OCI-LY3 (cell line): ENCODE measurements around the gene TMEM184C.

Experiments
- H2AFZ ChIP-seq: fragments of 200-600, 300-600 bp; shearing (Covaris generic); 2 replicates; pipeline ENCODE4 v1.6.0; 2014; ENCODE audit warnings: antibody characterized with exemption, low read depth, low read length
- H3K27ac ChIP-seq: fragments of 200-600, 300-600 bp; sonication (generic); 2 replicates; pipeline ENCODE4 v1.5.1; 2014; ENCODE audit warnings: mild to moderate bottlenecking, low read length, moderate library complexity, mixed read lengths
- H3K27me3 ChIP-seq: fragments of 200-600, 300-600 bp; sonication (generic); 2 replicates; pipeline ENCODE4 v1.6.1; 2014; ENCODE audit warnings: low read depth, low read length, mixed read lengths
- H3K36me3 ChIP-seq: fragments of 200-600, 300-600 bp; sonication (generic); replicated peaks from 2 replicates; pipeline ENCODE3; 2014; ENCODE audit warnings: low read depth, low read length, mixed read lengths
- H3K4me1 ChIP-seq: fragments of 300-600, 200-600 bp; sonication (generic); 2 replicates; pipeline ENCODE4 v1.6.1; 2014; ENCODE audit warnings: low read length, mixed read lengths
- H3K4me2 ChIP-seq: fragments of 200-600, 300-600 bp; sonication (generic); 2 replicates; pipeline ENCODE4 v1.6.1; 2014; ENCODE audit warnings: low read length, mixed read lengths
- H3K4me3 ChIP-seq: fragments of 300-600, 200-600 bp; sonication (generic); 2 replicates; pipeline ENCODE4 v1.5.1; 2014; ENCODE audit warnings: antibody characterized with exemption, mild to moderate bottlenecking, low read length, moderate library complexity
- H3K79me2 ChIP-seq: fragments of 300-600, 200-600 bp; shearing (Covaris generic); 2 replicates; pipeline ENCODE4 v1.6.1; 2014; ENCODE audit warnings: mild to moderate bottlenecking, low read length, mixed read lengths
- H3K9ac ChIP-seq: fragments of 300-600, 200-600 bp; shearing (Covaris generic); 2 replicates; pipeline ENCODE4 v1.6.0; 2014; ENCODE audit warnings: mild to moderate bottlenecking, low read length, moderate library complexity
- H3K9me3 ChIP-seq: fragments of 200-600, 300-600 bp; shearing (Covaris generic); 2 replicates; pipeline ENCODE4 v1.6.1; 2014; ENCODE audit warnings: low read length, mixed read lengths; ENCODE audit not compliant: insufficient read depth
- H4K20me1 ChIP-seq: fragments of 200-600, 300-600 bp; sonication (generic); 2 replicates; pipeline ENCODE4 v1.6.1; 2016; ENCODE audit warnings: low read length, mixed read lengths; ENCODE audit not compliant: insufficient read depth
- CTCF ChIP-seq: fragments of 200-600, 300-600 bp; sonication (generic); IDR thresholded peaks from 2 replicates; pipeline ENCODE4 v1.5.1; 2014; ENCODE audit warnings: antibody characterized with exemption, low read length, low read depth
- EZH2phosphoT487 ChIP-seq: fragments of 200-600 bp; shearing (Covaris generic); IDR thresholded peaks from 2 replicates; pipeline ENCODE4 v1.6.1; 2018; ENCODE audit warnings: antibody characterized with exemption, mixed run types, low read depth

Gene TMEM184C

DNA sequence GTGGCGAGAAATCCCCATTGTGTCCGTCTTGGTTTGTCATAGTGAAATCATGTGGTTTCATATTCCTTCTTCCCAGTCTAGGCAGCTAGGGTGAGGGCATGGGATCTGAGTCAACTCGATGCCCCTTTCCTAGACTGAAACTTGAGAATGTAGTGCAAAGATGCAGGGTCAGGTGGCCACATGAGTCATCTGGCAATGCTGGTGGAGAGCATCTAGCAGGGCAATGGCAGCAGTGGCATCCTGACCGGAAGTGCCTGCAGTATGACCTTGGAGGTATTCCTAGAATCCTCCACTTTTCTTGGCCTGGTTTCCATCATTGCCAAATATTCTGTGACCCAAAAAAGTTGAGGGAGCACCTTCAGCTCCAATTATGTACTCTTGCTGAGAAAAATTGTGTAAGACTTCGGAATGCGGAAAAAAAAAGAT, 39.1 kb upstream of the TMEM184C start:
- TF ChIP-seq EZH2phosphoT487 (no peak), CTCF (no peak)

DNA sequence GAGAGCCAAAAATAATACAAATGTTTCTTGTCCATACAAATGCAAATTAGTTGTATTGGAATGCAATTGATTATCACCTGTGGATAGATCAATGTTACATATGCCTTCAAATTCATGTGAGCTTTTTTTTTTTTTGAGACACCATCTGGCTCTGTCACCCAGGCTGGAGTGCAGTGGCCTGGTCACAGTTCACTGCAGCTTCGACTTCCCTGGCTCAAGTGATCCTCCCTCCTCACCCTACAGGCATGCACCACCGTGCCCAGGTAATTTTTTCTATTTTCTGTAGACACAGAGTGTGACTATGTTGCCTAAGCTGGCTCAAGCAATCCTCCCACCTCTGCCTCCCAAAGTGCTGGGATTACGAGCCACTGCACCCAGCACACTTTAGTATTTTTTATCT, 38.6 kb upstream of the TMEM184C start:
- no peaks in the 10 kb centered on the region for H3K36me3 ChIP-seq
- H3K79me2 ChIP-seq, result no peaks in the 10 kb centered on the region
- no peak overlapping the region for H2AFZ ChIP-seq
- TF ChIP-seq EZH2phosphoT487, result no peak
- no peak for TF ChIP-seq CTCF
- no peak overlapping the region for H3K4me2 ChIP-seq
- H3K9me3 ChIP-seq, result no peaks in the 10 kb centered on the region
- H4K20me1 ChIP-seq, result no peaks in the 10 kb centered on the region
- H3K9ac ChIP-seq, result no peak overlapping the region
- no peaks in the 10 kb centered on the region for H3K27me3 ChIP-seq
- no peak overlapping the region for H3K27ac ChIP-seq
- no peaks in the 10 kb centered on the region for H3K4me1 ChIP-seq
- H3K4me3 ChIP-seq, result no peak overlapping the region

More for the DNA sequence above, 39.1 kb upstream of the TMEM184C start:
- Histone ChIP-seq H3K79me2 (no peaks in the 10 kb centered on the region), H3K9ac (no peak overlapping the region), H3K4me2 (no peak overlapping the region), H3K9me3 (no peaks in the 10 kb centered on the region), H3K36me3 (no peaks in the 10 kb centered on the region), H3K4me1 (no peaks in the 10 kb centered on the region), H3K4me3 (no peak overlapping the region), H3K27me3 (no peaks in the 10 kb centered on the region), H3K27ac (no peak overlapping the region), H4K20me1 (no peaks in the 10 kb centered on the region), H2AFZ (no peak overlapping the region)

DNA sequence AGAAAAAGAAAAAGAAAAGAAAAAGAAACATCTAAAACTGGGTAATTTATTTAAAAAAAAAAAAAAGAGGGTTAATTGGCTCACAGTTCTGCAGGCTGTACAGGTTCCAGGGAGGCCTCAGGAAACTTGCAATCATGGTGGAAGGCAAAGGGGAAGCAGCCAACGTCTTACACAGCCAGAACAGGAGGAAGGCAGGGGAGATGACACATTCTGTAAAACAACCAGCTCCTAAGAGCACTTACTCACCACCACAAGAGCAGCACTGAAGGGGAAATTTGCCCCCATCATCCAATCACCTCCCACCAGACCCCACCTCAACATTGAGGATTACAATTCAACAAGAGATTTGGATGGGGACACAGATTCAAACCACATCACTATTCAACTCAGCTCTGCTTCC, 36.8 kb upstream of the TMEM184C start:
- Histone ChIP-seq H3K4me2 (no peak overlapping the region), H3K36me3 (no peaks in the 10 kb centered on the region), H3K4me3 (no peak overlapping the region), H4K20me1 (no peaks in the 10 kb centered on the region), H3K9me3 (0 out of 2 replicates have a peak, but pooled peaks cover 3% of the 10 kb centered on the region), H3K9ac (no peak overlapping the region), H3K79me2 (no peaks in the 10 kb centered on the region), H3K27me3 (no peaks in the 10 kb centered on the region), H3K4me1 (no peaks in the 10 kb centered on the region), H3K27ac (no peak overlapping the region), H2AFZ (no peak overlapping the region)
- TF ChIP-seq EZH2phosphoT487 (no peak), CTCF (no peak)

DNA sequence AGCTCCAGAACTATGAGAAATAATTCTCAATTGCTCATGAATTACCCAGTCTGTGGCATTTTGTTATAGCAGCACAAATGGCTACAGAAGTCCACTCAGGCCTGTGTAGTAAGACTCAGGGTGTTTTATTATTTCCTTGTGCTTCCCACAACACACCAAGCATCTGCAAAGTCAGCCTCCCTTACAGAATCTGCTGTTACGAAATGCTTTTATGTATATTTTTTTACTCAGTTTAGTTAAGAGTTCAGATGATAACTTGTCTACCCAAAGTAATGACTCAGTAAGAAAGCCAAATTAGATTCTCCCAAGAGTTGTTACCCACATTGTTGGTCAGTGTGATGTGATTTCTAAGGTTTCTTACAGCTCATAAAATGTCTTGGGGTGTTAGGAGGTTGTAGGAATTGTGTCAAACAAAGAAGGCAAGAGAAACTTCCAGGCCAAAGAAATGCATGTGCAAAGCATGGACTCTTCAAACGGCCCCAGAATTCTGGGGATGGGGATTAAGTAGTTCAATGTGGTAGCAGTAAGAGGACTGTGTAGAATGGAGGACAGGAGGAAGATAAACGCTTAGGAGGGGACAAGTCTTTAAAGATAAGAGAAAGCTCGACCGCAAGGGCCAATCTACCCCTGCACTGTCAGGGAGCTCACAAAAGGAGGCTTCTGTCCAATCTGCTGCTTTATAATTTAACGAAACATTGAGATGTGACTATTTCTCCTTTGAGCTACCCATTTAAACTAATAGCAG, 35.4 kb upstream of the TMEM184C start:
- TF ChIP-seq CTCF (no peak), EZH2phosphoT487 (no peak)
- Histone ChIP-seq H3K4me3 (no peak overlapping the region), H4K20me1 (no peaks in the 10 kb centered on the region), H3K27me3 (0 out of 2 replicates have a peak, but pooled peaks cover 4% of the 10 kb centered on the region), H3K9me3 (0 out of 2 replicates have a peak, but pooled peaks cover 5% of the 10 kb centered on the region), H2AFZ (no peak overlapping the region), H3K9ac (no peak overlapping the region), H3K4me1 (peaks cover 7% of the 10 kb centered on the region), H3K27ac (no peak overlapping the region), H3K4me2 (no peak overlapping the region), H3K79me2 (no peaks in the 10 kb centered on the region), H3K36me3 (no peaks in the 10 kb centered on the region)
